Heart right ventricle (tissue), 16 donors: Measurements from ENCODE around the gene UCHL1. TPM values are rescaled to one million over a fixed set of nuclear protein-coding genes. Genes with fewer than 3 reads are reported as not detected.

Experiments
- ATAC-seq, 8 donors: fragments of 200-7000 bp; cut with Tn5 transposase; one replicate each; pipeline ENCODE4 v1.9.1; 2020; ENCODE audit warnings: mild to moderate bottlenecking in 8 of 8, moderate library complexity in 8 of 8, moderate number of reproducible peaks in 1 of 8
- DNase-seq, 2 donors: peaks; one replicate each; pipeline ENCODE4 v3.0.0-alpha.2; 2020
- H3K27ac ChIP-seq, 10 donors: fragments of 200-600 bp; sonication (generic) in 2 of 10; one replicate each; pipeline versions ENCODE4 v1.5.0 to v1.8.0; 2020 to 2022; ENCODE audit warnings: mild to moderate bottlenecking in 3 of 10
- H3K27me3 ChIP-seq, 7 donors: fragments of 200-600 bp; one replicate each; pipeline ENCODE4 v1.8.0; 2021 to 2022; ENCODE audit warnings: mild to moderate bottlenecking in 2 of 7
- H3K36me3 ChIP-seq, 9 donors: fragments of 200-600 bp; sonication (generic) in 1 of 9; one replicate each; pipeline versions ENCODE4 v1.5.0 to v1.8.0; 2020 to 2022; ENCODE audit warnings: mild to moderate bottlenecking in 2 of 9
- H3K4me1 ChIP-seq, 9 donors: fragments of 200-600 bp; sonication (generic) in 1 of 9; one replicate each; pipeline versions ENCODE4 v1.5.0 to v1.8.0; 2020 to 2022; ENCODE audit warnings: mild to moderate bottlenecking in 4 of 9
- H3K4me3 ChIP-seq, 10 donors: fragments of 200-600 bp; sonication (generic) in 2 of 10; one replicate each; pipeline versions ENCODE4 v1.5.0 to v1.8.0; 2020 to 2022; ENCODE audit warnings: mild to moderate bottlenecking in 7 of 10, moderate library complexity in 2 of 10
- H3K9me3 ChIP-seq, 11 donors: fragments of 200-600 bp in 10 of 11; sonication (generic) in 2 of 11; one replicate each; pipeline versions ENCODE4 v1.5.0 to v1.8.0; 2013 to 2022; ENCODE audit warnings: mild to moderate bottlenecking in 2 of 11, control low read depth in 1 of 11, moderate library complexity in 1 of 11
- CTCF ChIP-seq, 9 donors: fragments of 200-600 bp; sonication (generic) in 2 of 9; IDR thresholded peaks; one replicate each; pipeline versions ENCODE4 v1.5.0 to v1.8.0; 2021 to 2022; ENCODE audit warnings: antibody characterized with exemption in 9 of 9, mild to moderate bottlenecking in 5 of 9, moderate library complexity in 1 of 9
- WGBS, 2 donors: extraction: QIAGEN DNeasy Blood & Tissue Kit; methylation state at CpG; one replicate each; pipeline ENCODE4 v1.1.7; 2013; ENCODE audit warnings: inconsistent platforms in 1 of 2; 5-methylcytosine and 5-hydroxymethylcytosine counted together
- intact Hi-C, 10 donors: fragments of 100-400 bp; cut with DNase I; formaldehyde crosslinking; loops; one replicate each; pipeline versions ENCODE4 v1.11.1 to v1.14.2; 2022
- polyA plus RNA-seq, 2 donors: library from polyadenylated mRNA; stranded (reverse); fragments of 200-250 nt; gene quantifications; one replicate each; pipeline ENCODE4 v1.2.3, GENCODE V29; 2013
- total RNA-seq, 10 donors: library from RNA; stranded (reverse); fragmentation: NEBNext Ultra II Directional in 3 of 10; extraction: Animal tissue kit (Norgen Biotek cat#: 25700) in 3 of 10; gene quantifications; one replicate each; pipeline versions ENCODE4 v1.2.1 to v1.2.4, GENCODE V29; 2021 to 2023
- donor health status: Arrhythmogenic right ventricular cardiomyopathy.
- donor health status: ischemic (EF 13 %, LVEDD 7.1; RV severe dilation, severe dysfunction).
- donor health status: healthy with polysubstance abuse.
- donor health status: DM: no; HTN: yes; CAD: no.
- donor health status: DM: no; HTN: no; CAD: no.
- donor health status: ischemic (EF 25% LVEDD 6.9; RV normal size, moderate dysfunction).
- donor health status: ischemic (EF 25% LVEDD 5.7; RV mildly dilated, moderate dysfunction).
- donor health status: healthy.
- donor health status: DM: yes; HTN: yes; CAD: no.
- donor health status: Ischemic cardiomyopathy.
- donor health status: ischemic (EF 35%, LVEDD 5.7; RV mildly dilated, moderate dysfunction).
- donor health status: nonischemic (EF 11% LVEDD 7.7; RV severe dilation, severe dysfunction).
- donor health status: DM: yes; HTN: yes; CAD: no.
- donor health status: PGD.
- donor health status: ischemic (EF 29% LVEDD 5.4; RV normal size, mild dysfunction).
- donor health status: nonischemic (EF 23%, LVEDD 6.1; RV moderate dilation, normal function).

UCHL1 gene
- total and polyA plus RNA-seq, 12 donors = 3.2 to 75.9 (median 10.3) TPM

GRCh38 chr4:41211951-41212615 lies 44.6 kb upstream of the UCHL1 start:
- ATAC-seq (no peak), DNase-seq (no peak)
- peaks cover 0 to 53% (median 0%) of the 10 kb centered on the region in 7 donors for H3K27me3 ChIP-seq
- 88% methylated on average over 1 of the region's 1 CpG for WGBS, 2 donors
- no peaks in the 10 kb centered on the region for H3K36me3 ChIP-seq
- H3K4me3 ChIP-seq = peak overlapping the region in 9 of 10 donors; percentile 64 to 98 (median 93)
- H3K4me1 ChIP-seq = peaks cover 0 to 80% (median 46%) of the 10 kb centered on the region in 9 donors
- intact Hi-C loops = loop anchor here in 9 of 10 donors (2.0 to 10.0 kb wide), 8 partner anchors 70 to 477 kb away; no protein-coding TSS in a partner anchor
- H3K27ac ChIP-seq = peak overlapping the region in 4 of 10 donors; percentile 45 to 96 (median 88)
- TF ChIP-seq CTCF (IDR thresholded peaks at IDR 0.05) = no peak
- H3K9me3 ChIP-seq = peaks cover 0 to 9% (median 0%) of the 10 kb centered on the region in 11 donors

- Histone ChIP-seq H3K27ac (peak overlapping the region in 5 of 10 donors; percentile 81 to 96 (median 90)), H3K9me3 (peaks cover 0 to 9% (median 0%) of the 10 kb centered on the region in 11 donors), H3K36me3 (no peaks in the 10 kb centered on the region), H3K4me1 (peaks cover 0 to 80% (median 45%) of the 10 kb centered on the region in 9 donors), H3K27me3 (peaks cover 0 to 53% (median 0%) of the 10 kb centered on the region in 7 donors), H3K4me3 (peak overlapping the region; percentile 64 to 98 (median 92))
- intact Hi-C loops = loop anchor here in 9 of 10 donors (2.0 to 10.0 kb wide), 8 partner anchors 70 to 478 kb away; no protein-coding TSS in a partner anchor
- peak in 1 of 2 donors; percentile 50 for DNase-seq
- TF ChIP-seq CTCF (IDR thresholded peaks at IDR 0.05) = peak; percentile 52 to 82 (median 59)
- ATAC-seq = peak in 4 of 8 donors; percentile 41 to 53 (median 46)
- WGBS, 2 donors = 9 to 21% methylated on average over 12 of the region's 12 CpGs
Measured at GRCh38 chr4:41212616-41213203, 44.0 kb upstream of the UCHL1 start.

DNA sequence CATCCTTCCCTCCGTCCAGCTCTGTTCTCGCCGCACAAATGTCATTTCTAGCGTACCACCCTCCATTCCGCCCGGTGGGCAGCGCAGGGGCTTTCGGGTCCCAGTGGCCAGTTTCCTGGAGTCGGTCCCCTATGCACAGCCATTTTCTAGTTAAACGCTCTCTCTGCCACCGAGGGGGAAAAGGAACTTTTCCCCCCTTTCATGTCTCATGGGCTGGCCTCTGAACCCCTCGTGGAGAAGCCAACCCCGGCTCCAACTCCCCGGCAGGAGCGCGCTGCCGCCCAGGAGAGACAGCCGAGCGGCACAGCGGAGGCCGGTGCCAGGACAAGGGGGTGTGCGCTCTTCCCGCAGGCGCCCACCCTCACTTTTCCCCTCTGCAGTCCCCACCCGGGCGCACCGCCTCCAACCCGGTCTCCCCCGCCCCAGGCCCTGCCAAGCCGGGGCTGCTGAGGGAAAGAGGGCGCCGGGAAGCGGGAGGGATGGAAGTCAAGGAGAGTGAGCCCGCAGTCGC lies 43.0 kb upstream of the UCHL1 start:
- intact Hi-C loops = loop anchor here (1.0 to 10.0 kb wide), 15 partner anchors 71 to 479 kb away; no protein-coding TSS in a partner anchor
- Histone ChIP-seq H3K9me3 (peaks cover 0 to 9% (median 0%) of the 10 kb centered on the region in 11 donors), H3K4me3 (peak overlapping the region; percentile 64 to 98 (median 92)), H3K27me3 (peaks cover 0 to 53% (median 0%) of the 10 kb centered on the region in 7 donors), H3K4me1 (peaks cover 0 to 75% (median 38%) of the 10 kb centered on the region in 9 donors), H3K27ac (peak overlapping the region; percentile 81 to 96 (median 88)), H3K36me3 (no peaks in the 10 kb centered on the region)
- TF ChIP-seq CTCF (IDR thresholded peaks at IDR 0.05) = no peak
- peak; percentile 28 to 37 for DNase-seq
- ATAC-seq = peak; percentile 1 to 31 (median 12)
- WGBS, 2 donors = 0 to 1% methylated on average over 28 to 35 of the region's 35 CpGs
